GM20000 (cell line): ENCODE measurements around the gene FAM53A.

Experiments
- DNase-seq: peaks from one replicate; pipeline ENCODE4 v3.0.0; 2012; ENCODE audit warnings: low spot score
- TF ChIP-seq, protein P1 (sequence below): IDR thresholded peaks from 2 replicates; pipeline ENCODE4 v1.5.1; 2012; ENCODE audit warnings: mild to moderate bottlenecking, control low read depth; ENCODE audit errors: extremely low read depth, missing control alignments

The FAM53A gene

DNA sequence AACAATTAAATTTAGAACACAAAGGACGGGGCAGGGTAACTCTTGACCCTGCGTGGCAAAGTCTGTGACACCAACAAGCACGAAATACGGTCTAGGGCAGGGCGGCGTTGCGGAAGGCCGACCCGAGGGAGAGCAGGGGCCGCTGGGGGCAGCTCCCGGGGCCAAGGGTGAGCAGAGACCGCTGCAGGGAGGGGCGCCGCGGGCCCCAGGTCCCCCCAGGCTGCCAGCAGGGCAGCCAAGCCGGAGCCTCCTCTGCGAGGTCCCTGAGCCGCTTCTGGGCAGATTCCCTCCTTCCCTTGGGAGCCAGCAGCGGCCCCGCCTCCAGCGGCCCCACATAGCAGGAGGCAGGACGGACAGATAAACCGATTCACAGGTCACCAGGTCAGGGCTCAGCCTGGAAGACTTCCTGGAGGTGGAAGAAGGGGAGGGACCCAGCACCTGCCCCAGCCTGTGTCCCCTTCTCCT is 90.2 kb downstream of the FAM53A start:
- TF ChIP-seq, protein P1, sequence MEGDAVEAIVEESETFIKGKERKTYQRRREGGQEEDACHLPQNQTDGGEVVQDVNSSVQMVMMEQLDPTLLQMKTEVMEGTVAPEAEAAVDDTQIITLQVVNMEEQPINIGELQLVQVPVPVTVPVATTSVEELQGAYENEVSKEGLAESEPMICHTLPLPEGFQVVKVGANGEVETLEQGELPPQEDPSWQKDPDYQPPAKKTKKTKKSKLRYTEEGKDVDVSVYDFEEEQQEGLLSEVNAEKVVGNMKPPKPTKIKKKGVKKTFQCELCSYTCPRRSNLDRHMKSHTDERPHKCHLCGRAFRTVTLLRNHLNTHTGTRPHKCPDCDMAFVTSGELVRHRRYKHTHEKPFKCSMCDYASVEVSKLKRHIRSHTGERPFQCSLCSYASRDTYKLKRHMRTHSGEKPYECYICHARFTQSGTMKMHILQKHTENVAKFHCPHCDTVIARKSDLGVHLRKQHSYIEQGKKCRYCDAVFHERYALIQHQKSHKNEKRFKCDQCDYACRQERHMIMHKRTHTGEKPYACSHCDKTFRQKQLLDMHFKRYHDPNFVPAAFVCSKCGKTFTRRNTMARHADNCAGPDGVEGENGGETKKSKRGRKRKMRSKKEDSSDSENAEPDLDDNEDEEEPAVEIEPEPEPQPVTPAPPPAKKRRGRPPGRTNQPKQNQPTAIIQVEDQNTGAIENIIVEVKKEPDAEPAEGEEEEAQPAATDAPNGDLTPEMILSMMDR: no peak
- DNase-seq: no peak

DNA sequence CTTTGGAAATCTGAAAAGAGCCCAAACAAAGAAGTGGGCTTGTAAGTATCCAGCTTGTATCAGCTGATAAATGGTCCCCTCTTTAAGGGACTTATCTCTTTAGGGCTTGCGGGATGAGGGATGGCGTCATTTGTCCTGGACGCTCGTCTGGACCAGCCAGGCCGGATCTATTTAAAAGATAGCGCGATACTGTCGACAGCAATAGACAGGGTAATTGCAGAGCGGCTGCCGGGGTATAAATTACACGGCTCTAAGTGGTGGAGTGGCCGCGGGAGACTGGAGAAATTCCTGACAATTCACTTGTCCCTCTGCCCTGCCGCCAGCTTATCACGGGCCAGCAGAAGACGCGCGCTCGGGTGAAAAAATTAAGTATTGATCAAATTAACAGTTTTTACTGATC is 90.7 kb downstream of the FAM53A start:
- TF ChIP-seq, protein P1: no peak
- DNase-seq: no peak

DNA sequence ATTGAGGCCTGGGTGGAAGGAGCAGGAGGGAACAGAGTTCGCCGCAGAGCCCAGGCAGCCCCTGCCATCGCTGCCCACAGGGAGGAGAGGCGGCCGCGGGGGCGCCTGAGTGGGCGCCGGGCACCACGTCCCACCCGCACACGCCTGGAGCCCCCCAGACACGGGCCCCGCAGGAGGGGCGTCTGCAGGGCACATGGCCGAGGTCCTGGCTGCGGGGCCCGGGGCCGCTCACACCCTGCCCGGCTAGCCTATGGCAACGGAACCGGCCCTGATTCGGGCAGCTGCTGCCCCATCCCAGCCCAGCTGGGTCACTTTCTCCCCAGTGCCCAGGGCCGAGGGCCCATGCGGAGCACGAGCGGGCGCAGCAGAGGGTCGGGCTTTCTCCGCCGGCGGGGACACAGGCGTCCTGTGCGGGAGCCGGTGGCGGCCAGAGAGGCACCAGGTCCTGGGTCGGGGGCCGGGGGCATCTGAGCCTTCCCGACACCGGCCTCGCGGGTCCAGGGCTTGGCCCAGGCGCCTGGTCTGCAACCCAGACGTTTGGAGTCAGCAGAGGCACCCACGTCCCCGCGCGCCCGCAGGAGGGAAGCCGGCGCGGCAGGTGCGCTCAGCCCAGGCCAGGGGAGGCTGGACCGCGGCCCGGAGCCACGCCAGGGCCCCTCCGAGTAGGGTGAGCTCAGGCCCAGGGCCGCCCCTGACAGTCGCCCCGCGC is 91.2 kb downstream of the FAM53A start:
- TF ChIP-seq, protein P1: no peak
- DNase-seq: no peak

DNA sequence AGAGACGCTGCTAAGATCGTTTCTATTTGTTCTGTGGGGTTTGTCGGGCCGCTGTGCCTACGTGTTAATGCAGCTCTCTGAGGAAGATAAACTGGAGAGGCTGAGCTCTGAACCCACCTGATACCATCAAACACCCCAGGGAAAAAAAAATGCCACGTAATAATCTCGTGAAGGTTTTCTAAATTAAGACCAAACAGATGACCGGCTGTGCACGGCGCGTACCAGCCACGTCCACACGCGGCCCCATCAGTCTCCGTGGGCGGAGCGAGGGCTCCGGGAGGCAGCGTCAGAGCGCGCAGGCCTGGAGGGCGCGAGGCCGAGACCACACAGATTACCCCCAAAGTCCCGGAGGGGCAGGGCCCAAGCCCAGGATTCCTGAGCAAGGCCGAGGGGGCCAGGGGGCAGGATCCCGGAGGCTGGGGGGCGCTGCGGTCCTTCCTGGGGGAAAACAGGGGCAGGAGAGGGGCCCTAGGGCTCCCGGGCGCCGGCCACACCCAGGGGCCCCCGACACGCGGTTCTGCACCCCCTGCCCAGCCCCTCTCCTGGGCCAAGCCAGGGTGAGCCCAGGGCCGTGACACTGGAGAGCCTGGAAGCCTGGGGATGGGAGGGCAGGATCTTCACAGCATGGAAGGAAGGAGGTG is 91.9 kb downstream of the FAM53A start:
- TF ChIP-seq, protein P1: no peak
- DNase-seq: no peak

DNA sequence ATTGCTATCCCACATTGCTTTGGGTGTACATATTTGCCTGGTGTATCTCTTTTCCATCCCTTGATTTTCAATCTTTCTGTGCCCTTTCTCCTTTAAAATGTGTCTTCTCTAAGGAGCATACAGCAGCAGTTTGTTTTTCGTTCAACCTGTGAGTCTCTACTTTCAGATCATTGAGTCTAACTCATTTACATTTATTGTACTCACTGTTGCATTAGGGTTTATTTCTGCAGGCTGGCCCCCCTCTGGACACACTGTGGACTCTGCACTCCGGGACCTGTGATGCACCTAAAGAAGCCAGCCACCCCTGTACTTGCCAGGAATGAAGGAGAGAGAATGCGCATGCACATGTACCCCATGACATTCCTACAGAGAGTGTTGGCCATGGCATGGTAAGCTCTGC is 93.0 kb downstream of the FAM53A start:
- TF ChIP-seq, protein P1: no peak
- DNase-seq: no peak

DNA sequence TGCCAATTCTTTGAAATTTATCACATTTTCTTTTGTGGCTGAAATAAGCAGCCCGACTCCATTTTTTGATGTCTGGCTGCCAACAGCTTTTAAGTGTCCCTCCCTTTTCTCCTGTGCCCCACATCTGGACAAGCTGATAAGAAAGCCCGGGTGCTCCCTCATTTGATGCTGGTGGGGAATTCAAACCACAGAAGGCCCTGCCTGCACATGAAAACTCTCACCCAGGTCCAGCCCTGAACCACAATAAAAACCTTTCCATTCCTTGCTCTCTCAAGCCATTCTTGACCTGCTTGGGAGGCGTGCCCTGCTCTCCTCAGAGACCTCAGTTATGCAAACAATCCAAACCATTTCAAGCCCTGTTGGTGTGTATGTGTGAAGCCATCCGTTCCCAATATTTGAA is 93.9 kb downstream of the FAM53A start:
- TF ChIP-seq, protein P1: no peak

More for the DNA sequence above, 93.9 kb downstream of the FAM53A start:
- no peak for DNase-seq
